Liver (tissue), 9 donors: ENCODE results near the gene GLT6D1. TPM values are rescaled to one million over a fixed set of nuclear protein-coding genes. Genes with fewer than 3 reads are reported as not detected.

Experiments used
- DNase-seq: peaks from one replicate; pipeline ENCODE4 v3.0.0-alpha.2; 2017; ENCODE audit warnings: low spot score
- H3K27ac ChIP-seq, 2 donors: one replicate each; pipeline ENCODE4 v1.7.0; 2013; ENCODE audit warnings: inconsistent platforms in 2 of 2, low read length in 2 of 2, control low read depth in 1 of 2, low read depth in 1 of 2, mild to moderate bottlenecking in 1 of 2
- H3K27me3 ChIP-seq, 4 donors: one replicate each; pipeline versions ENCODE4 v1.6.1 to v1.7.0; 2013; ENCODE audit warnings: low read length in 3 of 4, inconsistent platforms in 1 of 4, mild to moderate bottlenecking in 1 of 4, moderate library complexity in 1 of 4; ENCODE audit not compliant: control insufficient read depth in 4 of 4, insufficient read depth in 4 of 4
- H3K36me3 ChIP-seq, 4 donors: one replicate each; pipeline versions ENCODE4 v1.6.1 to v1.7.0; 2013; ENCODE audit warnings: low read length in 3 of 4, mild to moderate bottlenecking in 3 of 4, low read depth in 1 of 4, moderate library complexity in 1 of 4; ENCODE audit not compliant: control insufficient read depth in 4 of 4, insufficient read depth in 3 of 4
- H3K4me1 ChIP-seq, 4 donors: one replicate each; pipeline versions ENCODE4 v1.6.1 to v1.7.0; 2013; ENCODE audit warnings: low read length in 3 of 4, mild to moderate bottlenecking in 3 of 4, moderate library complexity in 1 of 4; ENCODE audit not compliant: control insufficient read depth in 4 of 4, insufficient read depth in 4 of 4
- H3K4me3 ChIP-seq, 3 donors: one replicate each; pipeline versions ENCODE4 v1.6.1 to v1.7.0; 2013; ENCODE audit warnings: low read length in 3 of 3, control low read depth in 1 of 3, low read depth in 1 of 3, mild to moderate bottlenecking in 1 of 3
- H3K9ac ChIP-seq, 2 donors: one replicate each; pipeline ENCODE4 v1.7.0; 2013; ENCODE audit warnings: low read length in 2 of 2, mild to moderate bottlenecking in 2 of 2, moderate library complexity in 2 of 2, control low read depth in 1 of 2, low read depth in 1 of 2
- H3K9me3 ChIP-seq, 4 donors: one replicate each; pipeline versions ENCODE4 v1.6.1 to v1.7.0; 2013; ENCODE audit warnings: low read length in 3 of 4; ENCODE audit not compliant: control insufficient read depth in 4 of 4
- EGR1 ChIP-seq, 2 donors: IDR thresholded peaks; 2 replicates each; pipeline ENCODE4 v1.6.1; 2016 to 2018; ENCODE audit warnings: antibody characterized with exemption in 2 of 2, low read depth in 2 of 2
- FOXA1 ChIP-seq: IDR thresholded peaks from 2 replicates; pipeline ENCODE4 v1.6.1; 2016; ENCODE audit warnings: antibody characterized with exemption
- FOXA2 ChIP-seq: IDR thresholded peaks from 2 replicates; pipeline ENCODE4 v1.6.1; 2016; ENCODE audit warnings: antibody characterized with exemption
- GABPA ChIP-seq, 2 donors: IDR thresholded peaks in 1 of 2; conservative IDR thresholded peaks in 1 of 2; 2 replicates each; pipeline ENCODE4 v1.6.1; 2016; ENCODE audit warnings: antibody characterized with exemption in 2 of 2, mild to moderate bottlenecking in 1 of 2, moderate library complexity in 1 of 2
- HNF4G ChIP-seq: IDR thresholded peaks from 2 replicates; pipeline ENCODE4 v1.6.1; 2016; ENCODE audit warnings: antibody characterized with exemption
- JUND ChIP-seq, 2 donors: IDR thresholded peaks; 2 replicates each; pipeline ENCODE4 v1.6.1; 2016; ENCODE audit warnings: antibody characterized with exemption in 2 of 2
- NR2F2 ChIP-seq: IDR thresholded peaks from 2 replicates; pipeline ENCODE4 v1.6.1; 2016; ENCODE audit warnings: antibody characterized with exemption
- RAD21 ChIP-seq, 2 donors: IDR thresholded peaks; 2 replicates each; pipeline ENCODE4 v1.6.1; 2016; ENCODE audit warnings: antibody characterized with exemption in 2 of 2, mild to moderate bottlenecking in 2 of 2
- RXRA ChIP-seq, 2 donors: IDR thresholded peaks; 2 replicates each; pipeline ENCODE4 v1.6.1; 2017 to 2018; ENCODE audit warnings: antibody characterized with exemption in 2 of 2, mild to moderate bottlenecking in 1 of 2
- SP1 ChIP-seq: IDR thresholded peaks from 2 replicates; pipeline ENCODE4 v1.6.1; 2018; ENCODE audit warnings: antibody characterized with exemption, mild to moderate bottlenecking
- TAF1 ChIP-seq: conservative IDR thresholded peaks from 2 replicates; pipeline ENCODE4 v1.6.1; 2016; ENCODE audit warnings: antibody characterized with exemption, mild to moderate bottlenecking
- YY1 ChIP-seq: IDR thresholded peaks from 2 replicates; pipeline ENCODE4 v1.6.1; 2016; ENCODE audit warnings: antibody characterized with exemption, mild to moderate bottlenecking
- WGBS: extraction: QIAGEN DNeasy Blood & Tissue Kit; methylation state at CpG from one replicate; pipeline ENCODE4 v1.1.7; 2013; 5-methylcytosine and 5-hydroxymethylcytosine counted together
- polyA plus RNA-seq, 2 donors: library from polyadenylated mRNA; stranded (reverse) in 1 of 2; unstranded in 1 of 2; fragments of 200-250 nt in 1 of 2; fragments of >200 nt in 1 of 2; fragmentation: Nextera tagmentation in 1 of 2; extraction: Ambion mirVana in 1 of 2; gene quantifications; one replicate each; pipeline versions ENCODE4 v1.2.1 to v1.2.3, GENCODE V29; 2013 to 2015
- total RNA-seq, 2 donors: library from RNA; depleted of rRNA; stranded (reverse); fragments of >200 nt; gene quantifications; one replicate each; pipeline ENCODE4 v1.2.3, GENCODE V29; 2014
- TF ChIP-seq, protein P1 (sequence below): IDR thresholded peaks from 2 replicates; pipeline ENCODE4 v1.6.1; 2016; ENCODE audit warnings: antibody characterized with exemption, mild to moderate bottlenecking
- TF ChIP-seq, protein P2 (sequence below): IDR thresholded peaks from 2 replicates; pipeline ENCODE4 v1.6.1; 2016; ENCODE audit warnings: antibody characterized with exemption
- TF ChIP-seq, protein P3 (sequence below): fragments of 150-350 bp; IDR thresholded peaks from 2 replicates; pipeline ENCODE4 v1.5.1; 2017; ENCODE audit warnings: improper control_type of control experiment, low read depth, low read length; ENCODE audit not compliant: missing input control
- TF ChIP-seq, protein P4 (sequence below): IDR thresholded peaks from 2 replicates; pipeline ENCODE4 v1.6.1; 2016; ENCODE audit warnings: antibody characterized with exemption
- donor health status: healthy.
- donor health status: healthy.
- donor health status: healthy.
- donor health status: healthy.
- donor health status: healthy.

Gene GLT6D1
- total and polyA plus RNA-seq, 4 donors: not detected

DNA sequence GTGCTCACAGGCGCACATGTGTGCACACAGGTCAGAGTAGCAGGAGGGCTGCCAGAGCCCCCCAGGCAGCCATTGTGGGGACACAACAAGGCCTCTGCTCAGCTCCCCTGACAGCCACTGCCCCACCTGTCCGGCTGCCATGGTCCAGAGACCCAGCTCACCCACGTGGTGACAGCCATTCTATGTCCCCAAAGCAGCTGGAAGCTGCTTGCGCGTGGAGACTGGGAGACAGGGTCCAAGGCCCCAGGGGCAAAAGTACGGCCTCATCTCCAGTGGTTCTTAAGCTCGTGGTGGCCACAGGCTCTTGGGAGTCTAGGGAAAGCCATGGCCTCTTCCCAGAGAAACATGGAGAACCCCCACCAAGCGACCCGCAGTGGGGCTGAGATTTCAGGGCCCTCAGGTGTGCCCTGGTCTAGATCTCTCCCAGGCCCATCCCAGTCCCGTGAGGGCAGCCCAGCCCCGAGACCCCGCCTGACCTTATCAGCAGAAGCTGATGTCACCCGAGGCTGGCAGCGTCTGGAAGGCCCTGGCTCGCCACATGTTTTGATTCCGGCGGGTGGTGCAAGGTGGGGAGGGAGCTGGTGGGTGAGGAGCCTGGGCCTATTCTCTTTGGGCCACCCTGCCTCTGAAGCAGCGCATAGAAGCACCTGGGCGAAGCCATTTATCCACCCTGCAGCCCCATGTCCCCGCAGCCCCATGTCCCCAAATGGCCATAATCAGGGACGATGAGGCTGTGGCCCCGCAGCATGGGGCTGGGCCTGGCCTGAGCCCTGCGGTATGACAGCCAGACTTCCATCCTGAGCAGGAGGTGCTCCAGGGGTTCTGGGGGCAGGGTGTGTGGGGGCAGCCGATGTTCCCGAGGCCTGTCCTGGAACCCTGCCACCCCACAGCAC is 31.7 kb downstream of the GLT6D1 start:
- H3K36me3 ChIP-seq: no peaks in the 10 kb centered on the region
- DNase-seq: peak; percentile 26
- TF ChIP-seq JUND (IDR thresholded peaks at IDR 0.05) (no peak), YY1 (no peak), SP1 (no peak), GABPA (IDR thresholded peaks at IDR 0.05 in 1 of 2, conservative IDR thresholded peaks at IDR 0.05 in 1 of 2) (no peak), HNF4G (no peak), EGR1 (IDR thresholded peaks at IDR 0.05; ENCODE audit: low read depth in 2 of 2) (no peak), RXRA (IDR thresholded peaks at IDR 0.05) (no peak)
- TF ChIP-seq, protein P1, sequence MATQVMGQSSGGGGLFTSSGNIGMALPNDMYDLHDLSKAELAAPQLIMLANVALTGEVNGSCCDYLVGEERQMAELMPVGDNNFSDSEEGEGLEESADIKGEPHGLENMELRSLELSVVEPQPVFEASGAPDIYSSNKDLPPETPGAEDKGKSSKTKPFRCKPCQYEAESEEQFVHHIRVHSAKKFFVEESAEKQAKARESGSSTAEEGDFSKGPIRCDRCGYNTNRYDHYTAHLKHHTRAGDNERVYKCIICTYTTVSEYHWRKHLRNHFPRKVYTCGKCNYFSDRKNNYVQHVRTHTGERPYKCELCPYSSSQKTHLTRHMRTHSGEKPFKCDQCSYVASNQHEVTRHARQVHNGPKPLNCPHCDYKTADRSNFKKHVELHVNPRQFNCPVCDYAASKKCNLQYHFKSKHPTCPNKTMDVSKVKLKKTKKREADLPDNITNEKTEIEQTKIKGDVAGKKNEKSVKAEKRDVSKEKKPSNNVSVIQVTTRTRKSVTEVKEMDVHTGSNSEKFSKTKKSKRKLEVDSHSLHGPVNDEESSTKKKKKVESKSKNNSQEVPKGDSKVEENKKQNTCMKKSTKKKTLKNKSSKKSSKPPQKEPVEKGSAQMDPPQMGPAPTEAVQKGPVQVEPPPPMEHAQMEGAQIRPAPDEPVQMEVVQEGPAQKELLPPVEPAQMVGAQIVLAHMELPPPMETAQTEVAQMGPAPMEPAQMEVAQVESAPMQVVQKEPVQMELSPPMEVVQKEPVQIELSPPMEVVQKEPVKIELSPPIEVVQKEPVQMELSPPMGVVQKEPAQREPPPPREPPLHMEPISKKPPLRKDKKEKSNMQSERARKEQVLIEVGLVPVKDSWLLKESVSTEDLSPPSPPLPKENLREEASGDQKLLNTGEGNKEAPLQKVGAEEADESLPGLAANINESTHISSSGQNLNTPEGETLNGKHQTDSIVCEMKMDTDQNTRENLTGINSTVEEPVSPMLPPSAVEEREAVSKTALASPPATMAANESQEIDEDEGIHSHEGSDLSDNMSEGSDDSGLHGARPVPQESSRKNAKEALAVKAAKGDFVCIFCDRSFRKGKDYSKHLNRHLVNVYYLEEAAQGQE: no peak
- TF ChIP-seq, protein P2, sequence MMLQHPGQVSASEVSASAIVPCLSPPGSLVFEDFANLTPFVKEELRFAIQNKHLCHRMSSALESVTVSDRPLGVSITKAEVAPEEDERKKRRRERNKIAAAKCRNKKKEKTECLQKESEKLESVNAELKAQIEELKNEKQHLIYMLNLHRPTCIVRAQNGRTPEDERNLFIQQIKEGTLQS: no peak
- TF ChIP-seq, protein P3, sequence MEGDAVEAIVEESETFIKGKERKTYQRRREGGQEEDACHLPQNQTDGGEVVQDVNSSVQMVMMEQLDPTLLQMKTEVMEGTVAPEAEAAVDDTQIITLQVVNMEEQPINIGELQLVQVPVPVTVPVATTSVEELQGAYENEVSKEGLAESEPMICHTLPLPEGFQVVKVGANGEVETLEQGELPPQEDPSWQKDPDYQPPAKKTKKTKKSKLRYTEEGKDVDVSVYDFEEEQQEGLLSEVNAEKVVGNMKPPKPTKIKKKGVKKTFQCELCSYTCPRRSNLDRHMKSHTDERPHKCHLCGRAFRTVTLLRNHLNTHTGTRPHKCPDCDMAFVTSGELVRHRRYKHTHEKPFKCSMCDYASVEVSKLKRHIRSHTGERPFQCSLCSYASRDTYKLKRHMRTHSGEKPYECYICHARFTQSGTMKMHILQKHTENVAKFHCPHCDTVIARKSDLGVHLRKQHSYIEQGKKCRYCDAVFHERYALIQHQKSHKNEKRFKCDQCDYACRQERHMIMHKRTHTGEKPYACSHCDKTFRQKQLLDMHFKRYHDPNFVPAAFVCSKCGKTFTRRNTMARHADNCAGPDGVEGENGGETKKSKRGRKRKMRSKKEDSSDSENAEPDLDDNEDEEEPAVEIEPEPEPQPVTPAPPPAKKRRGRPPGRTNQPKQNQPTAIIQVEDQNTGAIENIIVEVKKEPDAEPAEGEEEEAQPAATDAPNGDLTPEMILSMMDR: no peak
- no peaks in the 10 kb centered on the region for H3K4me1 ChIP-seq
- no peak overlapping the region for H3K4me3 ChIP-seq
- peaks cover 0 to 3% (median 0%) of the 10 kb centered on the region in 4 donors for H3K27me3 ChIP-seq
- no peak overlapping the region for H3K9ac ChIP-seq
- no peak overlapping the region for H3K27ac ChIP-seq
- H3K9me3 ChIP-seq: no peaks in the 10 kb centered on the region
- WGBS: 85% methylated on average over 25 of the region's 25 CpGs

DNA sequence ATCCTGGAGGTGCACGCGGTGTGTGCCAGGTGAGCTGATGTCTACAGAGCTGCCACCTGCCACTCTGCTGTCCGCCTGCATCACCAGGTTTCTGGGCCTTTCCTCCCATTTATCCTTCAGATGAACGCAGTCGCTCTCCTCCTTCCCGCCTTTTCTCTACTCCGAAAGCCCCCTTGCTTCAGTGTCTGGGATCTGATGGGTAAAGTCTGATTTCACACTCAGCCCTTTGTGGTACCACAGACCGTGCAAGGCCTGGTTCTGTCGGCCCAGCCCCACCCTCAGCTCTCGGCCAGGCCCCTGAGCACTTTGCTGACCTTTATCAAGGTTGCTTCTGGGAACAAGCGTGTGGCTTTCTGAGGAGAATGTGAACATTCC is 32.5 kb downstream of the GLT6D1 start:
- no peak for TF ChIP-seq JUND (IDR thresholded peaks at IDR 0.05)
- no peak for TF ChIP-seq RAD21 (IDR thresholded peaks at IDR 0.05)
- TF ChIP-seq FOXA2: no peak
- no peak for TF ChIP-seq FOXA1
- TF ChIP-seq HNF4G: no peak
- TF ChIP-seq, protein P4, sequence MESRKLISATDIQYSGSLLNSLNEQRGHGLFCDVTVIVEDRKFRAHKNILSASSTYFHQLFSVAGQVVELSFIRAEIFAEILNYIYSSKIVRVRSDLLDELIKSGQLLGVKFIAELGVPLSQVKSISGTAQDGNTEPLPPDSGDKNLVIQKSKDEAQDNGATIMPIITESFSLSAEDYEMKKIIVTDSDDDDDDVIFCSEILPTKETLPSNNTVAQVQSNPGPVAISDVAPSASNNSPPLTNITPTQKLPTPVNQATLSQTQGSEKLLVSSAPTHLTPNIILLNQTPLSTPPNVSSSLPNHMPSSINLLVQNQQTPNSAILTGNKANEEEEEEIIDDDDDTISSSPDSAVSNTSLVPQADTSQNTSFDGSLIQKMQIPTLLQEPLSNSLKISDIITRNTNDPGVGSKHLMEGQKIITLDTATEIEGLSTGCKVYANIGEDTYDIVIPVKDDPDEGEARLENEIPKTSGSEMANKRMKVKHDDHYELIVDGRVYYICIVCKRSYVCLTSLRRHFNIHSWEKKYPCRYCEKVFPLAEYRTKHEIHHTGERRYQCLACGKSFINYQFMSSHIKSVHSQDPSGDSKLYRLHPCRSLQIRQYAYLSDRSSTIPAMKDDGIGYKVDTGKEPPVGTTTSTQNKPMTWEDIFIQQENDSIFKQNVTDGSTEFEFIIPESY: no peak
- no peak for TF ChIP-seq TAF1
- no peak for TF ChIP-seq GABPA (IDR thresholded peaks at IDR 0.05 in 1 of 2, conservative IDR thresholded peaks at IDR 0.05 in 1 of 2)
- no peak for TF ChIP-seq YY1
- no peak for TF ChIP-seq EGR1 (IDR thresholded peaks at IDR 0.05; ENCODE audit: low read depth in 2 of 2)
- TF ChIP-seq, protein P1: no peak
- TF ChIP-seq NR2F2: no peak
- Histone ChIP-seq H3K36me3 (no peaks in the 10 kb centered on the region), H3K4me1 (no peaks in the 10 kb centered on the region), H3K9me3 (no peaks in the 10 kb centered on the region), H3K4me3 (no peak overlapping the region), H3K27ac (no peak overlapping the region), H3K9ac (no peak overlapping the region), H3K27me3 (peaks cover 0 to 3% (median 0%) of the 10 kb centered on the region in 4 donors)
- 90% methylated on average over 11 of the region's 11 CpGs for WGBS
- peak; percentile 27 for DNase-seq
